HepG2 (cell line): Measurements from ENCODE around the gene SNX13. TPM values are rescaled to one million over a fixed set of nuclear protein-coding genes. Genes with fewer than 3 reads are reported as not detected.

ENCODE experiments used
- AKAP8 ChIP-seq: sonication (generic); formaldehyde crosslinking; IDR thresholded peaks from 2 replicates; pipeline ENCODE4 v1.5.1; 2020; ENCODE audit warnings: mild to moderate bottlenecking, missing genetic modification reagents
- ARNT ChIP-seq: fragments of 450-650 bp; IDR thresholded peaks from 2 replicates; pipeline ENCODE4 v1.6.1; 2017
- FOSL2 ChIP-seq: sonication (generic); formaldehyde crosslinking; IDR thresholded peaks from 2 replicates; pipeline ENCODE4 v1.4.0; 2020; ENCODE audit warnings: missing genetic modification reagents
- HNF4A ChIP-seq: sonication (generic); formaldehyde crosslinking; IDR thresholded peaks from 2 replicates; pipeline ENCODE4 v1.4.0; 2020; ENCODE audit warnings: missing genetic modification reagents
- MATR3 ChIP-seq: sonication (generic); formaldehyde crosslinking; IDR thresholded peaks from 2 replicates; pipeline ENCODE4 v1.4.0; 2020; ENCODE audit warnings: missing genetic modification reagents
- MEIS1 ChIP-seq: sonication (generic); formaldehyde crosslinking; IDR thresholded peaks from 2 replicates; pipeline ENCODE4 v1.9.0; 2021; ENCODE audit warnings: mild to moderate bottlenecking, missing genetic modification reagents, moderate library complexity, borderline replicate concordance
- MTA3 ChIP-seq: sonication (generic); formaldehyde crosslinking; IDR thresholded peaks from 2 replicates; pipeline ENCODE4 v1.4.0; 2020; ENCODE audit warnings: missing genetic modification reagents
- RNF2 ChIP-seq: fragments of 450-650 bp; conservative IDR thresholded peaks from 2 replicates; pipeline ENCODE4 v1.6.1; 2016; ENCODE audit warnings: low read depth
- SMAD9 ChIP-seq: sonication (generic); formaldehyde crosslinking; IDR thresholded peaks from 2 replicates; pipeline ENCODE4 v1.5.1; 2020; ENCODE audit warnings: mild to moderate bottlenecking, missing genetic modification reagents
- TBX2 ChIP-seq: sonication (generic); formaldehyde crosslinking; IDR thresholded peaks from 2 replicates; pipeline ENCODE4 v1.5.0; 2020; ENCODE audit warnings: missing genetic modification reagents, mild to moderate bottlenecking, borderline replicate concordance
- ZNF160 ChIP-seq: sonication (generic); formaldehyde crosslinking; IDR thresholded peaks from 2 replicates; pipeline ENCODE4 v1.8.0; 2022; ENCODE audit warnings: mild to moderate bottlenecking, inconsistent platforms, missing genetic modification reagents
- ZNF430 ChIP-seq: sonication (generic); formaldehyde crosslinking; IDR thresholded peaks from 2 replicates; pipeline ENCODE4 v1.9.0; 2021; ENCODE audit warnings: mild to moderate bottlenecking, missing genetic modification reagents
- ZNF552 ChIP-seq: sonication (generic); formaldehyde crosslinking; IDR thresholded peaks from 2 replicates; pipeline ENCODE4 v1.9.0; 2022; ENCODE audit warnings: missing genetic modification reagents, mild to moderate bottlenecking, borderline replicate concordance
- polyA plus RNA-seq, 8 experiments: library from polyadenylated mRNA; depleted of rRNA in 3 of 8; stranded (reverse) in 7 of 8; unstranded in 1 of 8; fragments of >200 nt; fragmentation: Illumina TruSeq in 4 of 8; extraction: Trizol in 4 of 8; gene quantifications; 2 replicates each; pipeline versions ENCODE4 v1.2.1 to v1.2.3, GENCODE V29; 2011 to 2016; ENCODE audit warnings: low read depth in 4 of 8, missing spikeins in 1 of 8, mixed read lengths in 1 of 8; ENCODE audit not compliant: insufficient read depth in 1 of 8
- total RNA-seq, 5 experiments: library from RNA; depleted of rRNA; stranded (reverse); fragments of >200 nt; fragmentation: Illumina TruSeq; extraction: Trizol; gene quantifications; 2 replicates each; pipeline ENCODE4 v1.2.3, GENCODE V29; 2016; ENCODE audit warnings: low read depth in 1 of 5
- TF ChIP-seq, protein P1 (sequence below), 2 experiments: fragments of 450-650 bp in 1 of 2; sonication (generic) in 1 of 2; formaldehyde crosslinking; IDR thresholded peaks; 2 replicates each; pipeline versions ENCODE4 v1.5.0 to v1.8.0; 2020 to 2022; ENCODE audit warnings: mild to moderate bottlenecking in 1 of 2, missing genetic modification reagents in 1 of 2
- TF ChIP-seq, protein P2 (sequence below): IDR thresholded peaks from 2 replicates; pipeline ENCODE4 v1.6.1; 2016; ENCODE audit warnings: missing biosample characterization, missing genetic modification reagents, low read depth
- TF ChIP-seq, protein P3 (sequence below): sonication (generic); formaldehyde crosslinking; IDR thresholded peaks from 2 replicates; pipeline ENCODE4 v1.4.0; 2020; ENCODE audit warnings: mild to moderate bottlenecking, missing genetic modification reagents
- TF ChIP-seq, protein P4 (sequence below): sonication (generic); formaldehyde crosslinking; IDR thresholded peaks from 2 replicates; pipeline ENCODE4 v1.4.0; 2020; ENCODE audit warnings: missing genetic modification reagents, borderline replicate concordance
- TF ChIP-seq, protein P5 (sequence below): sonication (generic); formaldehyde crosslinking; IDR thresholded peaks from 2 replicates; pipeline ENCODE4 v1.8.1; 2023; ENCODE audit warnings: mild to moderate bottlenecking, missing genetic modification reagents, borderline replicate concordance
- TF ChIP-seq, protein P6 (sequence below): sonication (generic); formaldehyde crosslinking; IDR thresholded peaks from 2 replicates; pipeline ENCODE4 v1.5.1; 2020; ENCODE audit warnings: mild to moderate bottlenecking, missing genetic modification reagents
- TF ChIP-seq, protein P7 (sequence below): conservative IDR thresholded peaks from 2 replicates; pipeline ENCODE4 v1.6.1; 2018; ENCODE audit warnings: missing genetic modification reagents

The SNX13 gene
- total and polyA plus RNA-seq, 2 of the 13 experiments (the other 11 are each of a cell fraction or from before 2014, with no cell fraction given) = 14.3 to 32.3 TPM

DNA sequence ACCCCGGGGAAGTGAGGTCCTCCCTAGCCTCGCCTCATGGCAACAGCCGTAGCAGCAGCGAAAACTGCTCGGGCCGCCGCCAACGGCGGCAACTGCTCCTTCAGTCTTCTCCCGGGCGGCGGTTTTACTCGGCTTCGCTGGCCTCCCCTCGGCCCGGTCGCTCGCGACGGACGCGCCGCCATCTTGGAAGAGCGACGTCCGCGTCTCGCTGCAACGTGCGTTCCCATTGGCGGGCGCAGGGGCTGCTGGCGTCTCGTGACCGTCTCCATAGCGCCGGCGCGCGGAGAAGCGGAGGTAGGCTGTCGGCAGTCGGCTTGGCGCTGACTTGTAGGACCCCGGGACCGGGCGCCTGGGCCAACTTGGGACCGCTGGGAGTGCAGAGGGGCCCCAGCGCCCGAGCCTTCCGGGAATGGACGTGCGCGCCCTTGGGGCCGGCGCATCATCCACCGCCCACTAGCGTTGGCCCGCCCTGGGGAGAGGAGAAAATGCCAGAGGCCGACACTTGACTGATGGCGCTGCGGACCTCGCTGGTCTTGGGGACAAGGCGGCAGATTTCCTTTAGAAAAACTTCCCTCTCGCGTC is at the start of gene SNX13 (continued):
- TF ChIP-seq, protein P1, sequence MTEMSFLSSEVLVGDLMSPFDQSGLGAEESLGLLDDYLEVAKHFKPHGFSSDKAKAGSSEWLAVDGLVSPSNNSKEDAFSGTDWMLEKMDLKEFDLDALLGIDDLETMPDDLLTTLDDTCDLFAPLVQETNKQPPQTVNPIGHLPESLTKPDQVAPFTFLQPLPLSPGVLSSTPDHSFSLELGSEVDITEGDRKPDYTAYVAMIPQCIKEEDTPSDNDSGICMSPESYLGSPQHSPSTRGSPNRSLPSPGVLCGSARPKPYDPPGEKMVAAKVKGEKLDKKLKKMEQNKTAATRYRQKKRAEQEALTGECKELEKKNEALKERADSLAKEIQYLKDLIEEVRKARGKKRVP (CRISPR knock-in tag; IDR thresholded peaks at IDR 0.05) = peak in 1 of 2 experiments; percentile 42; a peak in 2 of 4 replicates
- TF ChIP-seq MATR3 = no peak
- TF ChIP-seq TBX2 (CRISPR knock-in tag) = peak; percentile 81
- TF ChIP-seq, protein P2, sequence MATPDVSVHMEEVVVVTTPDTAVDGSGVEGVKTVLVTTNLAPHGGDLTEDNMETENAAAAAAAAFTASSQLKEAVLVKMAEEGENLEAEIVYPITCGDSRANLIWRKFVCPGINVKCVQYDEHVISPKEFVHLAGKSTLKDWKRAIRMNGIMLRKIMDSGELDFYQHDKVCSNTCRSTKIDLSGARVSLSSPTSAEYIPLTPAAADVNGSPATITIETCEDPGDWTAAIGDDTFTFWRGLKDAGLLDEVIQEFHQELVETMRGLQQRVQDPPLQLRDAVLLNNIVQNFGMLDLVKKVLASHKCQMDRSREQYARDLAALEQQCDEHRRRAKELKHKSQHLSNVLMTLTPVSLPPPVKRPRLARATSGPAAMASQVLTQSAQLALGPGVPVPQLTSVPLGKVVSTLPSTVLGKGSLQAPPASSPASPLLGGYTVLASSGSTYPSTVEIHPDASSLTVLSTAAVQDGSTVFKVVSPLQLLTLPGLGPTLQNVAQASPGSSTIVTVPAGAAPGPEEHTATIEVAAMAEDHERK (CRISPR knock-in tag) = peak; percentile 90
- TF ChIP-seq, protein P3, sequence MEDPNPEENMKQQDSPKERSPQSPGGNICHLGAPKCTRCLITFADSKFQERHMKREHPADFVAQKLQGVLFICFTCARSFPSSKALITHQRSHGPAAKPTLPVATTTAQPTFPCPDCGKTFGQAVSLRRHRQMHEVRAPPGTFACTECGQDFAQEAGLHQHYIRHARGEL (CRISPR knock-in tag) = peak; percentile 62; the same call in 1 of the 2 replicates
- TF ChIP-seq, protein P4, sequence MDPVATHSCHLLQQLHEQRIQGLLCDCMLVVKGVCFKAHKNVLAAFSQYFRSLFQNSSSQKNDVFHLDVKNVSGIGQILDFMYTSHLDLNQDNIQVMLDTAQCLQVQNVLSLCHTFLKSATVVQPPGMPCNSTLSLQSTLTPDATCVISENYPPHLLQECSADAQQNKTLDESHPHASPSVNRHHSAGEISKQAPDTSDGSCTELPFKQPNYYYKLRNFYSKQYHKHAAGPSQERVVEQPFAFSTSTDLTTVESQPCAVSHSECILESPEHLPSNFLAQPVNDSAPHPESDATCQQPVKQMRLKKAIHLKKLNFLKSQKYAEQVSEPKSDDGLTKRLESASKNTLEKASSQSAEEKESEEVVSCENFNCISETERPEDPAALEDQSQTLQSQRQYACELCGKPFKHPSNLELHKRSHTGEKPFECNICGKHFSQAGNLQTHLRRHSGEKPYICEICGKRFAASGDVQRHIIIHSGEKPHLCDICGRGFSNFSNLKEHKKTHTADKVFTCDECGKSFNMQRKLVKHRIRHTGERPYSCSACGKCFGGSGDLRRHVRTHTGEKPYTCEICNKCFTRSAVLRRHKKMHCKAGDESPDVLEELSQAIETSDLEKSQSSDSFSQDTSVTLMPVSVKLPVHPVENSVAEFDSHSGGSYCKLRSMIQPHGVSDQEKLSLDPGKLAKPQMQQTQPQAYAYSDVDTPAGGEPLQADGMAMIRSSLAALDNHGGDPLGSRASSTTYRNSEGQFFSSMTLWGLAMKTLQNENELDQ (CRISPR knock-in tag) = no peak
- TF ChIP-seq ARNT = no peak
- TF ChIP-seq, protein P5, sequence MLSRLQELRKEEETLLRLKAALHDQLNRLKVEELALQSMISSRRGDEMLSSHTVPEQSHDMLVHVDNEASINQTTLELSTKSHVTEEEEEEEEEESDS = no peak
- TF ChIP-seq, protein P6, sequence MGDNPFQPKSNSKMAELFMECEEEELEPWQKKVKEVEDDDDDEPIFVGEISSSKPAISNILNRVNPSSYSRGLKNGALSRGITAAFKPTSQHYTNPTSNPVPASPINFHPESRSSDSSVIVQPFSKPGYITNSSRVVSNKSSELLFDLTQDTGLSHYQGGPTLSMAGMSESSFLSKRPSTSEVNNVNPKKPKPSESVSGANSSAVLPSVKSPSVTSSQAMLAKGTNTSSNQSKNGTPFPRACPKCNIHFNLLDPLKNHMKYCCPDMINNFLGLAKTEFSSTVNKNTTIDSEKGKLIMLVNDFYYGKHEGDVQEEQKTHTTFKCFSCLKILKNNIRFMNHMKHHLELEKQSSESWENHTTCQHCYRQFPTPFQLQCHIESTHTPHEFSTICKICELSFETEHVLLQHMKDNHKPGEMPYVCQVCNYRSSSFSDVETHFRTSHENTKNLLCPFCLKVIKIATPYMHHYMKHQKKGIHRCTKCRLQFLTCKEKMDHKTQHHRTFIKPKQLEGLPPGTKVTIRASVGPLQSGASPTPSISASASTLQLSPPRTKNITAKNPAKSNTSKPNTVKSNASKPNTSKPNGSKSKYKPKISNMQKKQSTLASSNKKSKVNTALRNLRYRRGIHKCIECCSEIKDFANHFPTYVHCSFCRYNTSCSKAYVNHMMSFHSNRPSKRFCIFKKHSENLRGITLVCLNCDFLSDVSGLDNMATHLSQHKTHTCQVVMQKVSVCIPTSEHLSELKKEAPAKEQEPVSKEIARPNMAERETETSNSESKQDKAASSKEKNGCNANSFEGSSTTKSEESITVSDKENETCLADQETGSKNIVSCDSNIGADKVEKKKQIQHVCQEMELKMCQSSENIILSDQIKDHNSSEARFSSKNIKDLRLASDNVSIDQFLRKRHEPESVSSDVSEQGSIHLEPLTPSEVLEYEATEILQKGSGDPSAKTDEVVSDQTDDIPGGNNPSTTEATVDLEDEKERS (CRISPR knock-in tag) = peak; percentile 72
- no peak for TF ChIP-seq SMAD9 (CRISPR knock-in tag)
- no peak; the same call in 1 of the 2 replicates for TF ChIP-seq HNF4A (CRISPR knock-in tag)
- peak; percentile 86; the same call in 1 of the 2 replicates for TF ChIP-seq ZNF160
- TF ChIP-seq, protein P7, sequence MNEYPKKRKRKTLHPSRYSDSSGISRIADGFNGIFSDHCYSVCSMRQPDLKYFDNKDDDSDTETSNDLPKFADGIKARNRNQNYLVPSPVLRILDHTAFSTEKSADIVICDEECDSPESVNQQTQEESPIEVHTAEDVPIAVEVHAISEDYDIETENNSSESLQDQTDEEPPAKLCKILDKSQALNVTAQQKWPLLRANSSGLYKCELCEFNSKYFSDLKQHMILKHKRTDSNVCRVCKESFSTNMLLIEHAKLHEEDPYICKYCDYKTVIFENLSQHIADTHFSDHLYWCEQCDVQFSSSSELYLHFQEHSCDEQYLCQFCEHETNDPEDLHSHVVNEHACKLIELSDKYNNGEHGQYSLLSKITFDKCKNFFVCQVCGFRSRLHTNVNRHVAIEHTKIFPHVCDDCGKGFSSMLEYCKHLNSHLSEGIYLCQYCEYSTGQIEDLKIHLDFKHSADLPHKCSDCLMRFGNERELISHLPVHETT (CRISPR knock-in tag) = peak; percentile 58
- TF ChIP-seq AKAP8 = peak; percentile 57; the same call in 1 of the 2 replicates
- TF ChIP-seq MEIS1 = peak; percentile 28; the same call in 1 of the 2 replicates
- TF ChIP-seq ZNF430 (CRISPR knock-in tag) = no peak
- no peak for TF ChIP-seq MTA3 (CRISPR knock-in tag)
- 0 out of 2 replicates have a peak, but pooled peaks have one; percentile 38 for TF ChIP-seq ZNF552 (CRISPR knock-in tag)
- peak; percentile 38; the same call in 1 of the 2 replicates for TF ChIP-seq FOSL2
- peak; percentile 55; the same call in 1 of the 2 replicates for TF ChIP-seq RNF2
